PC-3 (cell line): Measurements from ENCODE around the gene UBA7.

Source experiments
- CTCF ChIP-seq: fragments of 300-600 bp; sonication (generic); conservative IDR thresholded peaks from 2 replicates; pipeline ENCODE4 v1.5.1; 2017; ENCODE audit warnings: antibody characterized with exemption, low read depth, mild to moderate bottlenecking, low read length
- EZH2phosphoT487 ChIP-seq: fragments of 300-600 bp; sonication (generic); IDR thresholded peaks from 2 replicates; pipeline ENCODE4 v1.6.1; 2018; ENCODE audit warnings: mild to moderate bottlenecking, antibody characterized with exemption, low read length, borderline replicate concordance

DNA sequence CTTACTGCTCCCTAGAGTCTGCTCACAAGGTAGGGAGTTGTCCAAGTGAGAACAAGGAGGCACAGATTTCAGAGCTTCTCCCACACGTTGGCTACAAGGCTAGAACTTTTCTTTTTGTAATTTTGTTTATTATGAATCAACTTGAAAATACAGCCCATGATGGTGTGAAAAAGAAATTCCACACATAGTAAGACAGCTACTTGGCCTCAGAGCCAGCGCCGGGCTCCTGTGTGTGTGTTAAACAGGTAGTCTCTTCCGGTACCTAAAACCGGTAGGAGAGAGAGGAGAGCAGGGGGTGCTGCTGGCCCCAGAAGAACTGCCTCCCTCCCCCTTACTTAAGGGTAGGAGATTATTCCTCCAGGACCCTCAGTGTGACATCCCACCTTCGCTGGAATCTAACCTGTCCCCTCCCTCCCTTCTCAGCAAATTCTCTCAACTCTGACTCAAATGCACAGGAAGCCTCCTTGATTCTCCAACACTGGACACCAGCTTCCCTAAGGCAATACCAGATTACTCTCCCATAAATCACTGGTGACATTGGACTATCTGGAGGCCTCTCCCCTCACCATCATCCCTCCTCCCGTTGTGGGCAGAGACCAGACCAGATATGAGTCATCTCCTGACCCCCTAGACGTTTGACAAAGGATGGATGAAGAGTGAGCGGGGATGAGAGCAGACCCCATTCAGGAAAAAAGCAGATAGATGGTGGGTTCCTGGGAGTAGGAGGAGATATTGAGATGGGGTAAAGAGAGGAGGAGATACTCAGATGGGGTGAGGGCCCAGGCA, 22.9 kb downstream of the UBA7 start:
- no peak for TF ChIP-seq CTCF
- TF ChIP-seq EZH2phosphoT487: no peak
